ENCODE results near the gene GBGT1.
"Not testable (repeated sequence)": the region's sequence is repeated elsewhere in the genome, so short reads cannot be mapped to it uniquely, and the experiment has no call there.

GBGT1 gene

GRCh38 chr9:133199648-133200321 lies 36.1 kb upstream of the GBGT1 start:
- DNase-seq (ENCODE audit: low read depth in 2 of 2, low spot score in 1 of 2), result peak in 1 of 2 donors; percentile 24

GRCh38 chr9:133195029-133195428 lies 31.3 kb upstream of the GBGT1 start:
- no peak for DNase-seq (ENCODE audit: low read depth in 2 of 2, low spot score in 1 of 2)

- no peak for DNase-seq (ENCODE audit: low read depth in 2 of 2, low spot score in 1 of 2)
These were observed 30.9 kb upstream of the GBGT1 start for GRCh38 chr9:133194597-133194996.

GRCh38 chr9:133191989-133192388 lies 28.3 kb upstream of the GBGT1 start:
- DNase-seq (ENCODE audit: low read depth in 2 of 2, low spot score in 1 of 2), result no peak

GRCh38 chr9:133189826-133190225 lies 26.1 kb upstream of the GBGT1 start:
- DNase-seq (ENCODE audit: low read depth in 2 of 2, low spot score in 1 of 2), result no peak

GRCh38 chr9:133188843-133189180 lies 25.1 kb upstream of the GBGT1 start:
- no peak for DNase-seq (ENCODE audit: low read depth in 2 of 2, low spot score in 1 of 2)

- no peak for DNase-seq (ENCODE audit: low read depth in 2 of 2, low spot score in 1 of 2)
These were observed 24.5 kb upstream of the GBGT1 start for GRCh38 chr9:133188006-133188842.

GRCh38 chr9:133187561-133188005 lies 23.9 kb upstream of the GBGT1 start:
- no peak for DNase-seq (ENCODE audit: low read depth in 2 of 2, low spot score in 1 of 2)

- DNase-seq (ENCODE audit: low read depth in 2 of 2, low spot score in 1 of 2), result no peak
These were observed 23.0 kb upstream of the GBGT1 start for GRCh38 chr9:133186736-133187135.

- peak in 1 of 2 donors; percentile 3 for DNase-seq (ENCODE audit: low read depth in 2 of 2, low spot score in 1 of 2)
These were observed 21.3 kb upstream of the GBGT1 start for GRCh38 chr9:133184971-133185370.

- no peak for DNase-seq (ENCODE audit: low read depth in 2 of 2, low spot score in 1 of 2)
These were observed 18.4 kb upstream of the GBGT1 start for GRCh38 chr9:133182151-133182550.

- DNase-seq (ENCODE audit: low read depth in 2 of 2, low spot score in 1 of 2), result no peak
These were observed 17.8 kb upstream of the GBGT1 start for GRCh38 chr9:133181561-133181960.

- no peak for DNase-seq (ENCODE audit: low read depth in 2 of 2, low spot score in 1 of 2)
These were observed 17.2 kb upstream of the GBGT1 start for GRCh38 chr9:133180953-133181352.

- DNase-seq (ENCODE audit: low read depth in 2 of 2, low spot score in 1 of 2), result no peak
These were observed 9.3 kb upstream of the GBGT1 start for GRCh38 chr9:133173056-133173455.

- no peak for DNase-seq (ENCODE audit: low read depth in 2 of 2, low spot score in 1 of 2)
These were observed 7.6 kb upstream of the GBGT1 start for GRCh38 chr9:133171161-133171961.

GRCh38 chr9:133170716-133171115 lies 7.0 kb upstream of the GBGT1 start:
- DNase-seq (ENCODE audit: low read depth in 2 of 2, low spot score in 1 of 2), result no peak

- DNase-seq (ENCODE audit: low read depth in 2 of 2, low spot score in 1 of 2), result not testable (repeated sequence)
These were observed 6.0 kb upstream of the GBGT1 start for GRCh38 chr9:133169687-133170086.

- no peak for DNase-seq (ENCODE audit: low read depth in 2 of 2, low spot score in 1 of 2)
These were observed 5.4 kb upstream of the GBGT1 start for GRCh38 chr9:133169102-133169501.

GRCh38 chr9:133168432-133168831 lies 4.7 kb upstream of the GBGT1 start:
- DNase-seq (ENCODE audit: low read depth in 2 of 2, low spot score in 1 of 2), result no peak

GRCh38 chr9:133167769-133168168 lies 4.1 kb upstream of the GBGT1 start:
- DNase-seq (ENCODE audit: low read depth in 2 of 2, low spot score in 1 of 2), result no peak

- DNase-seq (ENCODE audit: low read depth in 2 of 2, low spot score in 1 of 2), result no peak
These were observed 3.5 kb upstream of the GBGT1 start for GRCh38 chr9:133167096-133167730.
